Measurements from ENCODE around the gene HOXB4. TPM values are rescaled to one million over a fixed set of nuclear protein-coding genes. Genes with fewer than 3 reads are reported as not detected.

Gene HOXB4
- total RNA-seq, 1 donor from 2014 or later, result 5.8 TPM

DNA sequence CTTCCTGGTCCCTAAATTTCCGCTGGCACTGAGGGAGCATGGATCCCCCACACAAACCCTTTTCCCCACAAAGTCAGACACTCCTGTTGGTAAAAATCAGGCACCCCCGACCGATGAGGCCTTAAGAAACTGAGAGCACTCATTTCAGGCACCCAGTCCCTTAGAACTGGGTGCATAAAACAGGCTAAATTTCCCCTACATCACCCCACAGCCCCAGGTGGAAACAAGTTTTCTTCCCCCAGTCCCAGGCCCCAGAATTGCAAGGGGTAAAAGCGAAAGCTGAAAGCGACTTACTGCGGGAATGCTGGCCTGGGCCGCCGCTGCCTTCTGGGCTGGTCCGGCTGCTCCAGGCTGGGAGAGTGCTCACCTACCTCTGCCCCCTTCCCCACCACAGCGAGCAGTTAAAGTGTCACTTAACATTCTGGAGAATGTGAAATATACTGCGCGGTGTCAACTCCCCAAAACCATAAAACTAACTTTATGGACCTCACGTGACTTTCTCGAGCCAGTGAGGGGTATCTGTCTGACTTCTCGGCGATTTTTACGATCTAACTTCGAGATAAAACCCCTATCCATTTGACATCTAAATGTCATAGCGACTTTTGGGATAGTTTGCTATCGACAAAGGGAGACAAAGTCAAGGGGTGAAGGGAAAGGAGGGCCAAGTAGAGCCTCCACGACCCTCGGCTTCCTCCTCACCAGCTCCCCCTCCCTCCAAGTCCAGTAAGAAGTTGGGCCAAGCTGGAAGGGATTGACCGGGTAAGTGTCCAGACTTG, 11.9 kb upstream of the HOXB4 start, which contains the start of gene HOXB3:
Gene HOXB3 (minus strand): TSS at position 411 of the 776 bp plus-strand sequence. CDS start 37,767 bp downstream, outside the sequence.
- TF ChIP-seq, protein P1, sequence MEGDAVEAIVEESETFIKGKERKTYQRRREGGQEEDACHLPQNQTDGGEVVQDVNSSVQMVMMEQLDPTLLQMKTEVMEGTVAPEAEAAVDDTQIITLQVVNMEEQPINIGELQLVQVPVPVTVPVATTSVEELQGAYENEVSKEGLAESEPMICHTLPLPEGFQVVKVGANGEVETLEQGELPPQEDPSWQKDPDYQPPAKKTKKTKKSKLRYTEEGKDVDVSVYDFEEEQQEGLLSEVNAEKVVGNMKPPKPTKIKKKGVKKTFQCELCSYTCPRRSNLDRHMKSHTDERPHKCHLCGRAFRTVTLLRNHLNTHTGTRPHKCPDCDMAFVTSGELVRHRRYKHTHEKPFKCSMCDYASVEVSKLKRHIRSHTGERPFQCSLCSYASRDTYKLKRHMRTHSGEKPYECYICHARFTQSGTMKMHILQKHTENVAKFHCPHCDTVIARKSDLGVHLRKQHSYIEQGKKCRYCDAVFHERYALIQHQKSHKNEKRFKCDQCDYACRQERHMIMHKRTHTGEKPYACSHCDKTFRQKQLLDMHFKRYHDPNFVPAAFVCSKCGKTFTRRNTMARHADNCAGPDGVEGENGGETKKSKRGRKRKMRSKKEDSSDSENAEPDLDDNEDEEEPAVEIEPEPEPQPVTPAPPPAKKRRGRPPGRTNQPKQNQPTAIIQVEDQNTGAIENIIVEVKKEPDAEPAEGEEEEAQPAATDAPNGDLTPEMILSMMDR (IDR thresholded peaks at IDR 0.05), result no peak
- H3K4me1 ChIP-seq, result peaks cover 41% of the 10 kb centered on the region
- DNase-seq (no peak), ATAC-seq (no peak)
- peaks cover 80% of the 10 kb centered on the region for H3K27me3 ChIP-seq (ENCODE audit: low read depth)
- H3K27ac ChIP-seq, result peak within 1 kb of the TSS; percentile 81
- peaks cover under 1% of the 10 kb centered on the region for H3K36me3 ChIP-seq
- intact Hi-C loops (cut with DNase I), result no loop called here
- H3K4me3 ChIP-seq, result peak within 1 kb of the TSS; percentile 63
- H3K9me3 ChIP-seq, result no peaks in the 10 kb centered on the region

DNA sequence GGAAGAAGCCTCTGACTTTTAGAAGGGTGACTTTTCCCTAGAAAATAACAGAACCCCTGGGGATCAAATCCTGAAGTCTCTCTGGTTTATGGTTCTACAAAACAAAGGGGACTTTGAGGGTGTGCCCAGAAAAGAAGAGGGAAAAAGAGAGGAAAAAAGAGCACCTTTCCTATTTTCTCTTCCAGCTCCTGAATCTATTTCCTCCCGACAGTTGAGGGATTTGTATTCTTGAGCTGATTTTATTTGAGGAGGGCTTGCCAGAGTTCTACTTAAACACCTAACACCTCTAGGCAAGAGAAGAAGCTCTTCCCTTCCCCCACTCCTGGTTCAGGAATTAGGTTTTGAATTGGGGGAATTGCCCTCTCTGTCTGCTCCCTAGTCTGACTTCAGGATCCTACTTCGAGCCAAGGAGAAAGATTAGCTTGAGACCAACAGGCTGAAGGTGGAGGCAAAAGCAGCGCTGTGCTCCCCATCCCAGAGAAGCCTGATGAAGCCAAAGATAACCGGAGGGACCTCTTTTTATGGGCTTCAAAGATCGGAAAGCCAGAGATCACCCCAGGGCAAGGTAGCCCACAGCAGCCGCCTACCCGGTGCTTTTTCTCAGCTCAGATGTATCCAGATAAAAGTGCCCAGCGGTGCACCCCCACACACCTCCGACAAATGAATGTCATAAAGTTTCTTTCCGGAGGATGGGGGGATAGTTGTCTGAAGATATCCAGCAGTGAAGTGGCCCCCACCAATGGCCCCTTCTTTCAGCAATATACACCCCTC, 11.1 kb upstream of the HOXB4 start:
- ATAC-seq, result no peak
- TF ChIP-seq, protein P1 (IDR thresholded peaks at IDR 0.05), result no peak
- Histone ChIP-seq H3K4me1 (peaks cover 43% of the 10 kb centered on the region), H3K27ac (peak overlapping the region; percentile 81), H3K9me3 (no peaks in the 10 kb centered on the region), H3K36me3 (no peaks in the 10 kb centered on the region), H3K4me3 (peak overlapping the region; percentile 63), H3K27me3 (ENCODE audit: low read depth) (peaks cover 77% of the 10 kb centered on the region)
- no peak for DNase-seq
- intact Hi-C loops (cut with DNase I), result no loop called here

DNA sequence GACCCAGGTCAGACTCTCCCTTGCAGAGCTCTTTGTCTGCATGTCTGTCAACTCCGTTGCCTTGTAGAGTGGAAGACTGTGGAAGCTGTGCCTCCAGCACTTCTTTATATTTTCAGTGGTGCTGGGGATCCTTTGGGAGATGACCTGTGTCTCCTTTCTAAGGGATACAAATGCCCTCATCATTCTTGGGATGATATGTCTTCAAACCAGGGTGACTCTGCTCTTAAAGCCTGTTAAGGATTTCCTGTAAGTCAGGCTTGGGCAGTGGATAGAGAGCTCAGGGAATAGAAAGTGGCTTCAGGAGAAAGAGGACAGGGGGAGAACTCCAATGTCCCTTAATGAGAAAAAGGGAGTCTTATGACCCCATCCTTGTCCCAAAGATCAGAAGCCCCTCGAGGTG, 10.4 kb upstream of the HOXB4 start:
- intact Hi-C loops (cut with DNase I), result no loop called here
- Histone ChIP-seq H3K4me3 (peak overlapping the region; percentile 63), H3K9me3 (no peaks in the 10 kb centered on the region)

DNA sequence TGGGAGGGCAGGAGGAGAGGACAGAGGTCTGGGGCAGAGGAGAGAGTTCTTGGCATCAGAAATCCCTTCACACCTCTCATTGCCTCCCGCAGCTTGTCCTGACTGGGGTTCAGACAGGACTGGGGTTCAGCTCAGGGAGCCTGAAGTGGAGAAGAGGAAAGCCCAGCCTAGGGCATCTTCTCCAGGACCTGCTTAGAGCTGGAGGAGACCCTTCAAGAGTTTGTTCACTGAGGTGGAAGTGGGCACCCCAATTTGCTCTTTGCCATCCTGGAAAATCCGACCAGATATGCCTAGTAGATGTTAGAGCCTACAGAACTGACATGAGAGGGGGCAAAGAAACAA, 9.9 kb upstream of the HOXB4 start:
- DNase-seq, result no peak
- TF ChIP-seq, protein P1 (IDR thresholded peaks at IDR 0.05), result no peak
- ATAC-seq, result no peak
- Histone ChIP-seq H3K4me3 (peak overlapping the region; percentile 63), H3K27ac (peak overlapping the region; percentile 81), H3K4me1 (peaks cover 41% of the 10 kb centered on the region), H3K27me3 (ENCODE audit: low read depth) (peaks cover 79% of the 10 kb centered on the region), H3K36me3 (no peaks in the 10 kb centered on the region), H3K9me3 (no peaks in the 10 kb centered on the region)
- intact Hi-C loops (cut with DNase I), result no loop called here

More for the DNA sequence above, 10.4 kb upstream of the HOXB4 start:
- TF ChIP-seq, protein P1 (IDR thresholded peaks at IDR 0.05), result no peak
- ATAC-seq (no peak), DNase-seq (no peak)
- H3K27ac ChIP-seq, result peak overlapping the region; percentile 81
- H3K4me1 ChIP-seq, result peaks cover 44% of the 10 kb centered on the region
- no peaks in the 10 kb centered on the region for H3K36me3 ChIP-seq
- H3K27me3 ChIP-seq (ENCODE audit: low read depth), result peaks cover 79% of the 10 kb centered on the region

DNA sequence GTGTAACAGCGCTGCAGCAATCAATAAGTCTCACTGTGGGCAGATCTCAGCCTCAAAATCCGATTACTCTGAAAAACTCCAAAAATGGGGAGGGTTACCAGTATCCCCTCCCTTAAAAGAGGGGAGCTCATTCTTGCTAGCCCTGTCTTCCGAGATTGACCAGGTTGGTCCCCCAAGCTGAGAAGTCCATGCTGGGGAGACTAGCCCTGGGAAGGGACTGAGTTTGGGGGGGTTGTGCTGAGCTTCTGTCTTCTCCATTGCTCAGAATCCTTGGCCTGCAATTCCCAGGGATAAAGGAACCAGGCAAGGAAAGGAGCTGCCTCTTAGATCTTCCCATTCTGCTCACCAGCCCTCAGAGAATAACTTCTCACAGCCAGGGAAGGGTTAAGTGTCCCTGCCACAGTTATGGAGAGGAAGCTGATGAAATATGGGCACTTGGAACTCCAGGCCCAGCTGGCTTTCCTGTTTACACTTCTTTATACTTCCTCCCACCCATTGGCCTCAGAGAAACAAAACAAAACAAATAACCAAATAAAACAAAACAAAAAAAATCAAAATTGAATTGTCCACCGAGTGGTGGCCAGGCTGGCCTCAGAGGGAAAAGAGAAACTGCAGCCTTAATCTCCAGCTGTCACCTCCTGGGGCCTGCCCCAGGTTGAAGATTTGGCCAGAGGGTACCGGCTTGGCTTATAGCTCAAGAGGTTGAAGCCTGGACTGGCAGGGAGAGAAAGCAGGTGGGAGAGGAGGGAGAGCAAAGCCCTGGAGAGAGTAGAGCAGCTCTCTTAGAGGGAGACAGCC, 9.3 kb upstream of the HOXB4 start:
- intact Hi-C loops (cut with DNase I), result no loop called here
- no peak for ATAC-seq
- H3K9me3 ChIP-seq, result no peaks in the 10 kb centered on the region
- peak overlapping the region; percentile 81 for H3K27ac ChIP-seq
- H3K27me3 ChIP-seq (ENCODE audit: low read depth), result peaks cover 79% of the 10 kb centered on the region
- H3K4me1 ChIP-seq, result peaks cover 38% of the 10 kb centered on the region
- TF ChIP-seq, protein P1 (IDR thresholded peaks at IDR 0.05), result no peak
- H3K36me3 ChIP-seq, result no peaks in the 10 kb centered on the region
- DNase-seq, result no peak
- peak overlapping the region; percentile 63 for H3K4me3 ChIP-seq
